Measurements from ENCODE around the gene TBP.
"Not testable (repeated sequence)": the region's sequence is repeated elsewhere in the genome, so short reads cannot be mapped to it uniquely, and the experiment has no call there.

The TBP gene

DNA sequence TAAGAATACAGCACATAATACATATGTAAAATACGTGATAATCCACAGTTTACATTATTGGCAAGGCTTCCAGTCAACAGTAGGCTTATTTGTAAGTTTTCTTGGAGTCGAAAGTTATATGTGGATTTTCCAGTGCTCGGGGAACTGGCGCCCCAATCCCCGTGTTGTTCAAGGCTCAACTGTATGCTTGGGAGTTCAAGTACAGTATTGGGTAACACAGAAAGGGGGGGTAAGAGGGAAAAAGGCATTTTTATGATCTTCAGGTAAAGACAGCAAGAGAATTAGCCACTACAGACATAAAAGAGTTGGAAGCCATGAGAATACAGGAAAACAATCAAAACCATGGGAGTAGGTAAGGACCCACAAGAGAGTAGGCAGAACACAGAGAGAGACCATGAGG is 17.5 kb upstream of the TBP start:
- no peak for DNase-seq

DNA sequence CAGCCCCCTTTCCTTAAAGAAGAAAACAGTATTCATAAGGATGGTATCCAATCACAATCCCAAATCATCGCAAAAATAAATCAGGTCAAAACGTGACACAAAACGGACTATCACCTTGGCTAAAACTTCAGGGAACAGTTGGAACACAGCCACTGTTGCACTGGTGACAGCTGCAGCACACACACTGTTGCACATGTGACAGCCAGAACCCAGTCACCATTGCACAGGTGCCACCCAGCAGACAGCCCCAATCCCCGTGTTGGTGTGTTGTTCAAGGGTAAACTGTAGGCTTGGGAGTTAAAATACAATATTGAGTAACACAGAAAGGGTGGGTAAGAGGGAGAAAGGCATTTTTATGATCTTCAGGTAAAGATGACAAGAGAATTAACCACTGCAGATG is 16.8 kb upstream of the TBP start:
- no peak for DNase-seq

DNA sequence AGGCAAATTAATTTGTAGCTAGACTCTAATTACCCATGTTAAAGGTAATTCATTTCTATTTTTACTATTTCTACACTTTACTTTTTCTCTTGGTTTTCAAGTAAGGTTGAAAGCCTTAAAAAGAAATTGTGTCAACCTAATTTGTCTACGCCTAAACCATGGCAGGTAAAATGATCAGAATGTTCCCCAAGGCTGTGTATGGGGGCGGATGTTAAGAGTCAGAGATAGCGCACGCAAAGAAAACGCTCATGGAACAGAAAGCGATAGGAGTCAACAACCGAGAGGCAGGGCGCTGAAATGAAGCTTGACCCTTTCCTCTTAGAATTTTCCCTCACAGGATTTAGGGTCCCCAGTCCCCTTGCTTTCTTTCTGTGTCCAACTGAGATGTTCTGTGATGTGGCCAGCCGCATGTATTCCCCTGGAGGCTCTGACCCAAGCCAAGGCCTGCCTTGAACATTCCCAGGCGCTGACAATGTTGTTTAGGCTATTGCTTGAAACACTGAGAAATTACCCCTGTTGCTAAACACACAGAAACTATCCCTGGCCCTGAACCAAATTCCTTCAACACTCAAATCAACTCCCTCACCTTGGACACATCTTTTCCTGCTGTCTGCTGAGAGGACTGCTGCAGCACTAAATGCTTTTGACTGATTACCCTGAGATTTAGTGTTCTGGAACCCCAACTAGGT is 12.0 kb upstream of the TBP start:
- no peak for DNase-seq

DNA sequence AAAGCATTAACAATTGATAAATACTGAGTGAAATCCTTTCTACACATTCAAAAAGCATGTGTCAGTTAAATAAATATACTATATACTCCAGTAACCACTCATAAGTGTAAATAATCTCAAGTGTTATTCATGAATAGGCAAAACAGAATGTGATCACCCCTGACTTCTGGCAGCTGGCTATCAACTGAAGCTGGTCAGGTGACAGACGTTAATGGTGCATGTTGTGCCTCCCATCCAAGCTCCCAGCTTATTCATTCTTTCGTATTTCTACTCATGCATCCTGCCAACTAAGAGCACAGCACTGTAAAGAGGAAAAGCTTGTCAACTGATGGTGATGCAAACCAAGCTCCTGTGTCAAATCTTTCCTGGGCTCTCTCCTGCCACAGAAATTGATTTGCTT is 8.8 kb upstream of the TBP start:
- no peak for DNase-seq

DNA sequence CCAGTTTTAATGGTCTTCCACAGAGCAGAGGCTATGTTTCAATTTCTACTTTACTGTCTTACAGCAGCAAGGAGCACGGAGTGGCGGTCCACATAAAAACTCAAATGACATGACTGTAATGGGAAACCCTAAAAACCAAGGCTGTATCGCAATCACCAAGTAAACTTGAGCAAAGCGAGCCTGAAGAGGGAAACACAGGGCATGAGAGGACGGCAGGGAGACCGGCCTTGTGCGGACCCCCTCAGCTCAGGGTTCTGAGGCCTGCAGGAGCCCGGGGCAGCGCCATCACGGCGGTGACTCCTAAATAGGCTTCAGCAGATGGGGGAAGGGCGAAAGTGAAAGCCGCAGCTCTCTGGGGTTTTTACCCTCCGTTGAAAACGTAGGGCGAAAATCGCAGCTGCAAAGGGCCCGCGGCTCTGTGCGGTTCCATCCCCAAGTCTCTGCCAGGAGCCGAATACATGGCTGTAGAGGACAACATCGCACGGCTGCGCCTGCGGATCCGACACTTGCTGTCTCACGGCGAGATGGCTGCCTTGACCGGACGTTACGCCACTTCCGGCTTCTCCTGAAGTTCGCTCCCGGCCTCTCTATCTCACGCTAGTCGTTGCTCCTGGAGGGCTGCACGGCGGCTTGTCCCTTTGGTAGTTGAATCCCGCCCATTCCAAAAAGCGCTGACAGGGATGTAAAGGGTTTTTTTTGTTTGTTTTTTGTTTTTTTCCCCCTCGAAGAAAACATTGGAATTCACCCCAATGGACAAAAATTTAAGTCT is 1.2 kb upstream of the TBP start, which contains the start of gene PSMB1:
Gene PSMB1, minus strand, starts transcription at position 543 of the 769 bp plus-strand sequence. Its CDS starts 65 bp downstream, at position 478.
- peak; percentile 79 for DNase-seq

DNA sequence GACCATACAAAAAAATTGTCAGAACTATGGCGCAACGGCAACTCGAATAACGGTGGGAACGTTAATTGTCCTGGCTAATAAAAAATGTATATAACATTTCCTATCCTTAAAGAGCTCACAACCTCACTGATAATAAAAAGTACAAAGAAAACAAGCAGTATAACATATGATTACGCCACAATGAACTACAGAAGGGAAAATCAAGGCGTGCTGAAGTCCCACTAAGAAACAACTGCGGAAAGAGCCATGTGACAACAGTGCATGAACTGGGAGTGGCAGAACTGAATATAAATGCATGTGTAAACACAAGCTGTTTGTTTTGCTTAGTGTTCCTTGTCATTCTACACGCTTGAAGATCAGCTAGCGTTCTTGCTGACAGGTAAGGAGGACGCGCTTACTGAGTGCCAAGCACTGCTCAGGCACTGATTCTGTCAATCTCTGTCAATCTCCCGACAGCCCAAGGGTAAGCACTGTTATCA is 596 bp upstream of the TBP start:
- DNase-seq, result no peak

DNA sequence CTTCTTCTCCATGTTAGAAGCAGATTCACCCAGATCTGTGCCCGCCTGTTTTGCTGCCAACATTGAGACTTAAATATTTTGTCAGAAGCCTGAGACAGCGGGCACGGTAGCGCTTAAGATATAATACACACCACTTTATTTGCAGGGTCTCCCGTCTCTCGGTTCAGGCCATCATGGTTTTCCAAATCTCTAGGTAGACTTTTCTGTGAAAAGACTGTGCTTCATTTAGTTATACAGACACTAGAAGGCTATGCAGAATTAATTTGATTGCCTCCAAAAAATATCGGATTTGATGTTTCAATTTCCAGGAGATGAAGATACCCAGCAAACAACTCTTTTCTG is 598 bp downstream of the TBP start:
- no peak for DNase-seq

DNA sequence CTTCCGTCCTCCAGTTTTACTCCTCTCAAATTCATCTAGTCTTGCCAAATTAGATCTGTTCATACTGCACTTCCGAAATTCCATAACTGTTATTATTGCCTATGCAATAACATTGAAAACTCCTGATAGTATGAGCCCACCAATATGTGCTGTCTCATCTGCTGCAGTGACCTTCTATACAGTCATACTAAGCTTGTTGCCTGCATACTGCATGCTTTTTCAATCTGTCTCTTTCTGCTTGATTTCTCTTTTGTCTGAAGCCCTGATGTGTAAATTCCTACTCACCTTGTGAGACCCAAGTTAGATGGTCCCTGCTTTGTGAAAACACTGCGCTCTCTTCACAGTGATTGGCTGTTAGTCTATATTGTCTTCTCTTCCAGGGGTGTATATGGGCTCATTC is 1.1 kb downstream of the TBP start:
- no peak for DNase-seq

DNA sequence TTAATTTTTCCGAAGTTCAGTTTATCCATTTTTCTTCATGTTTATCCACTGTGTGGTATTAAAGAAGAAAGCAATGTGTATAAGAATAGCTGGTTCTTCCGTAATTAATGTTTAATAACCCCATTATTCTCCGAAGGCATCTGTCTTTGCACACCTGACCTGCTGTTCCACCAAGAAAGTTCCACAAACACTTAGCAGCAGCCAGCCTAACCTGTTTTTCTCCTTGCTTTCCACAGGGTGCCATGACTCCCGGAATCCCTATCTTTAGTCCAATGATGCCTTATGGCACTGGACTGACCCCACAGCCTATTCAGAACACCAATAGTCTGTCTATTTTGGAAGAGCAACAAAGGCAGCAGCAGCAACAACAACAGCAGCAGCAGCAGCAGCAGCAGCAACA is 7.4 kb downstream of the TBP start:
- no peak for DNase-seq

DNA sequence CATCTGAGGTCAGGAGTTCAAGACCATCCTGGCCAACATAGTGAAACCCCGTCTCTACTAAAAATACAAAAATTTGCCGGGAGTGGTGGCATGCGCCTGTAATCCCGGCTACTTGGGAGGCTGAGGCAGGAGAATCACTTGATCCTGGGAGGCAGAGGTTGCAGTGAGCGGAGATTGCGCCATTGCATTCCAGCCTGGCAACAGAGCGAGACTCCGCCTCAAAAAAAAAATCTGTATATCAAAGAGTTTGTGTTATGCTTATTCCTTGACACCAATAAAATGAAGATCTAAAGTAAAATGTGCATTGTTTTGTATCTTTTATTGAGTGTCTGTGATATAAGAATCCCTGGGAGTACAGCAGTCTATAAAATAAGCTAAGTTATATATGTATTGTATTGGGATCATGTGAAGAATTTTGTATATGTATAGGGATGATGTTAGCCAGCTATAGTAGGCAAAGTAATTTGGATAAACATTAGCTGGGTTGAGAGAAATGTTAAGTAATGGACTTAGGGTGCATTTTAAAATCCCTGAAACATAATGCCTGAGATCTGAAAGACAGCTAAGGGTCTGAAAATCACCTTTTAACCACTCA is 10.9 kb downstream of the TBP start:
- no peak for DNase-seq

DNA sequence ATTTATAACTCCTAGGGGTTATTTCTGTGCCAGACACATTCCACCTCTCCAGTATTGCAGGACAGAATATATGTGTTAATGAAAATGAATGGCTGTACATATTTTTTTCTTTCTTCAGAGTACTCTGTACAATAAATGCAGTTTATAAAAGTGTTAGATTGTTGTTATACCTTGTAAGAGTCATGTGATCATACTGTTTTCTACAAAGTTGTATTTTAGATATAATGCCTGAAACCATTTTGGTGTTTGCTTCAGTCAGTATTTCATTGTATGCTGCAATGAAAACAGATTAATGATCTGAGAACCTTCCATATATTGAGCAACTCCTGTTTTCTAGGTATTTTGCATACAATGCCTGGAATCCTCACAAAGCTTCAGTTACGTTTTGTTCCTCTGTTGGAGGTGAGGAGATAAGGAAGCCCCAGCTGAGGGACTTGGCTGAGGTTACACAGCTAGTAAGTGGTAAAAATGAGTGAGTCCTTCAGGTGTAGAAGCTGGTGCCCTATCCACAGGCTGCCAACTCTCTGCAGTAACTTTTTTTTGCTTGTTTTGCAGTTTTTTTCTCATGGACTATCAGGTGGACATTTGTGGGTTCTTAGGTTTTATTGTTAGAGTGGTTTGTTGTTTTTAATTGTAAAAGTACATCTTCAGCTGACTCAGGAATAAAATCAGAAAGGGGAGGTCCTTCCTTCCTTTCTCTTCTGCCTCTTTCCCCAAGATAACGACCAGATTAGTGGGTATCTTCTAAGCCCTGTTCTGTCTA is 18.7 kb downstream of the TBP start:
- no peak for DNase-seq

DNA sequence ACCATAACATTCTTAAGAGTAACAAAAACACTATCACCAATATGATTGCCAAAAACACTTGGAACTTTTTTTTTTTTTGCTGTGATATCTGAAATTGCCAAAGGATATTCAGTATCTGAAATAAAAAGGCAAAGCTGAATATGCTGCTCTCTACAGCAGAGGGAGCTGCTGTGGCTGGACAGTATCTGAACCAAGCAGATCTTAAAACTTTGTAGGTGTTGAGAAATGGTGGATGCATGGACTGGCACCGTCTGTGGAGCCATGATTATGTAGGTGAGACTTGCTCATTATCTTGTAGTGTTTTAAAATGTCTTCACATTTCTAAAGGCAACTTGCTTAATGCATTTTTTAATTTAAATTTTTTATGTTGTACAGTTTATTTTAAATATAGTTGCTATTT is 21.1 kb downstream of the TBP start:
- DNase-seq, result no peak

DNA sequence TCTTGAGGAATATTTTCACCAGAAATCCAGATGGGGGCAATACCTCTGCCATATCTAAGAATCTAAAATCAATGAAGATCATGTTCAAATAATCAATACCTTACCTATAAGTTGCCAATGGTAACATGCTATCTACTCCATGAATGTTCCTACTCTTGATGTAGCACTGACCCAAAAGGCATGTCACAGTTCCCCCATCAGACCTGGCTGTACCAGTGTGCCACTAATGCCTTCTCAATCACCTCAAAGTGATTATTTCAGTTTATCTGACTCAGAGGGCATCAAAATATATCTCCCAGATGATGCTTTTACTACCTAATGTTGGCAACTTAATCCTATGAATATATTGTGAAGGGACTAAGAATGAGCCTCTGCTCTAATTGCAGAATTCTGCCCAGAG is 24.7 kb downstream of the TBP start:
- no peak for DNase-seq

DNA sequence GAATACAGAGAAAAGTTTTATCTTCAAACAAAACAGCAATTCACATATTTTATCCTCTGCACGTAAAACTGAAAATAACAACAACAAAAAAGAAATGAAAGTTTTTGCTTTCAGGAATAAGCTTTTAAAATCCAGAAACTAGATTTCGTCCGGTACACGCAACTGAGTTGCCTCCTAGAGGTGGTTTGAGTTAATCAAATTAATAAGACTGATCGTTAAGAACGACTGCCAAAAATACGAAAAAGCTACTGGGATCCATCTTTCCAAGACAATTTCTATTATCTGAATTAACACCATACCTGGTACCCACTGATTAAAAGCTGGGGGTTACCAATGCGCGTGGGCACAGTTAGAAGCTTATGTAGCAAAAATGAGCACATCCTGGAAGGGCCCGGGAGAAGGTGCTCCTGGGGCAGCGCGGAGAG is 29.6 kb downstream of the TBP start:
- no peak for DNase-seq

DNA sequence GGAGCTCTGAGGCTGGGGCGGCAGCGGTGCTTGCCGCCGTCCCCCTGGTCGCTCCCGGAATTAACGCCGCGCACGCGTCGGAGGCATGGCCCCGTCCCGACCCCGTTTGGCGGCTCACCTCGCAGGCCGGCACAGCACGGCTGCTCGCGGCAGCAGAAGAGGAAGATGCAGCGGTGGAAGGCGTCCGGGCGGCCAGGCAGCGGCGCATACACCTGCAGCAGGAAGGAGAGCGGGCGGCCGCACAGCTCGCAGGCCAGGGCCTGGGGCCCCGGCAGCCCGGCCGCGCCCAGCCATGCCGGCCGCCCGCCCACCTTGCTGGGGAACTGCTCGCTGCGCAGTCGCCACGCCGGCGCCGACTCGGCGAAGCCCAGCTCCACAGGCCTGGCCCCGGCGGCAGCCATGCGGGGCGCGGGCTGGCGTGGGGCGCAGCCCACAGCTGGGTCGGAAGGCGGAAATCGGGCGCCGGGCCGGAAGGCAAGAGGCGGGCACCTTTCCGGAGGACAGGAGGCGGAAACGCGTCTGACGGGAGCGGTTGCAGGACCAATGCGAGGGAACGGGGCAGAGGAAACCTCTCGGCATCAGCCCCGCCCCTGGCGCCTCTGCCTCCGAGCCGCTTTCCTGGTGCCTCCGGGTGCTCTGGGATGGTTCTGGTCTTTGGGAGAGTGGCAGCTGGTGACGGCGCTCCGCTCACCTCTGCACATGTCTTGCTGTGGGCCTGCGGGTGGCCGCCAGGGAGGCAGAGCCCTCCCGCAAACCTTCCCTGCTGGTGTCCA is 30.2 kb downstream of the TBP start, which contains the start of gene PDCD2:
Gene PDCD2, minus strand, starts transcription at position 457 of the 773 bp plus-strand sequence. Its CDS starts 56 bp downstream, at position 401.
- DNase-seq, result peak; percentile 79

DNA sequence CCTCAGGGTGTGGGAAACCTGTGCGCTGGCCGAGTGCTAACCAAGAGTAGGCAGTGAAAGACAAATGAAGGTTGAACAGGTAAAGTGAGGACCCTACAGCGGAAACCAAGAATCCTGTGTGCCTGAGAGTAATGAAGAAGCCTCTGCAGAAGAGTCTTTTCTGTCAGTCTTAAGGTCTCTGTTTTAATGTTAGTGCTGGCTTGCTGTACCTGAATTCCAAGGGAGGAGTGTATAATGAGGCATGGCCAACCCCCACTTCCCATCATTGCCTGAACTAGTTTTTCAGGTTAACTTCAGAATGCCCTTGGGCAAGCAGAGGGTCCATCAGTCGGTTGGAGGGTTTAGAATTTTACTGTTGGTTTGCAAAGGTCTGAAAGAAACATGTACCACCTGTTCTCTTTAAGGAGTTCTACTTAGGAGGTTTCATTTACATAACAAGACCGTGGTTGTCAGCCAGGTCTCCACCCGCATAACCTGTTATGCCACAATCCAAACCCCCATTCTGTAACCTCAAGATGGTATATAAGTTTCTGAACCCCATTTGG is 30.9 kb downstream of the TBP start:
- DNase-seq, result no peak

DNA sequence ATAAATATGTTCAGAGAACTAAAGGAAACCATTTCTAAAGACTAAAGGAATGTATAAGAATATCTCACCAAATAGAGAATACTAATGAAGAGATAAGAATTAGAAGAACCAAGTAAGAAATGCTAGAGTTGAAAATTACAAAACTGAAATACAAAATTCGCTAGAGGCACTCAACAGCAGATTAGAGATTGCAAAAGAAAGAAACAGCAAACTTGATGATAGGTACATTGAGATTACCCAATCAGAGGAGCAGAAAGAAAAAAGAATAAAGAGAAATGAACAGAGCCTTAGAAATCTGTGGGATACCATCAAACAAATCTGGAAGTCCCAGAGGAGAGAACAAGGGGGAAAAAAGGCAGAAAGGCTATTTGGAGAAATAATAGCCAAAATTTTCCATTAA is 36.6 kb downstream of the TBP start:
- no peak for DNase-seq

DNA sequence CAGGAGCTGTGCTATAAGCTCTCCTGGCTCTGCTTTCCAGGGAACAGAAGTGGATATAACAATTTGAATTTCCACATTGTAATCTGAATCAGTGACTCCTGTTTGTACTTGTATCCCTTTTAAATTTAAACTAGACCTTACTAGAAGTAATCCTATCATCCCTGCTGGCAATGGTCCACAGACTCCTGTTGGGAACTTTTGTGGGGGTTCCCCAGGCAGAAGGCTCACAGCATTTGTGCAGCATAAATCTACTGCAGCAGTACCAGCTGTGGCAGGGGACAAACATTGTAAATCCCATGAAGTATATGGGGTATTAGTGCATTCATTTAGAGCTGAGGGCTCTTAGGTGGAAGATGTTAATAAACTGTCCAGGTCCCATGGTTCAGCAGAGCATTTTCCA is 42.3 kb downstream of the TBP start:
- DNase-seq, result no peak

DNA sequence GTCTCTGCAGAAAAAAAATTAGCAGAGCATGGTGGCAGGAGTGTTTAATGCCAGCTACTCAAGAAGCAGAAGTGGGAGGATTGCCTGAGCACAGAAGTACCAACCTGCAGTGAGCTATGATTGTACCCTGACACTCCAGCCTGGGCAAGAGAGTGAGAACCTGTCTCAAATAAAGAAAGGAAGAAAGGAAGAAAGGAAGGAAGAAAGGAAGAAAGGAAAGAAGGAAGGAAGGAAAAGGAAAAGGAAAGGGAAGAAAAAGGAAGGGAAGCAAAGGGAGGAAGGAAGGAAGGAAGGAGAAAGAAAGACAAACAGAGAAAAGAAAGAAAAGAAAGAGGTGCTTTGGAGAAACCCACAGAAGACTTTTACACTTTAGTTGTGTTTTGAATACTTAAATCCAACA is 43.1 kb downstream of the TBP start:
- DNase-seq, result no peak

DNA sequence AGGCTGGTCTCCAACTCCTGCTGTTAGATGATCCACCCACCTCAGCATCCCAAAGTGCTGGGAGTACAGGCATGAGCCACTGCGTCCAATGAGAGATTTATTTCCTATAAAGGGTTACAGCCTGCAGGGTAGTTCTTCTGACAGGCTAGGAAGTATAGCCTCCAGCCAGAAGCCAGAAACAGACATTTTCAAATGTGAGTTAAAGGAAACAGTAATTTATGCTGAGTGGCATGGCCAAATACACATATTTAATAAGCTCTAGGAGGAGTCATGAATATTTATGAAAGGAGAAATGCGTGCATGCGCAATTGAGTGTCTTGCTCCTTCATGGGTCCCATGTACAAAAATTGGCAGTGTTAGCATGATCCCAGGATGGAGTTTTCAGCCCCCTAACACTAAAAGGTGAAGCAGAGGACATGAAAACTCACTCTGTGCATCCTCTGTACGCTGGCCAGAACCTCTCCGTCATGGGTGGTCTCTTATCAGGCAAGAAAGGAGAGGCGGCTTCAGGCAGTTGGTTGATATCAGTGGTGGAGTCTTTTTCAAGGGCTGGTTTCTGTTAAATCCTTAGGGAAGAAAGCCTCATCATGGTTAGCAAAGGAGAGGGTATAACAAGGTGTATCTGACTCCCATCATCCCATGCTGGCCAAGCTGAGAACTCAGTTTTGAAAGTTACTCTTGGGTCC is 51.5 kb downstream of the TBP start:
- DNase-seq, result no peak

DNA sequence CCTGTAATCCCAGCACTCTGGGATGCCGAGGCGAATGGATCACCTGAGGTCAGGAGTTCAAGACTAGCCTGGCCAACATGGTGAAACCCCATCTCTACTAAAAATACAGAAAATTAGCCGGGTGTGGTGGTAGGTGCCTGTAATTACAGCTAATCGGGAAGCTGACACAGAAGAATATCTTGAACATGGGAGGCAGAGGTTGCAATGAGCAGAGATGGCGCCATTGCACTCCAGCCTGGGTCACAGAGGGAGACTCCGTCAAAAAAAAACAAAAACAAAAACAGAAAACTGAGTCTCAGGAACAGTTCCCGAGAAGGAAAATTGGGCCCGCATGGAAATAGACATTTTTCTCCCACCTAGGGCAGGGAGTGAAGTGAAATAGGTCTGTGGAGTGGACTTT is 55.1 kb downstream of the TBP start:
- not testable (repeated sequence) for DNase-seq

Data from GOT3 (cell line).